ENCODE results near the gene SCN3B. TPM values are rescaled to one million over a fixed set of nuclear protein-coding genes. Genes with fewer than 3 reads are reported as not detected.

SCN3B gene
- total RNA-seq = 0.56 TPM
- long read RNA-seq = 0 reads

GRCh38 chr11:123654566-123655081 is at the start of gene SCN3B:
Gene SCN3B, minus strand, starts transcription at chr11:123654624. Its CDS starts 823 bp downstream, at chr11:123653801.
- ATAC-seq (ENCODE audit: poor library complexity) (peak; percentile 98), DNase-seq (peak; percentile 75)
- intact Hi-C loops (cut with DNase I) = no loop called here

- intact Hi-C loops (cut with DNase I) = loop anchor here (10.0 kb wide), 1 partner anchor 188 kb away; no protein-coding TSS in a partner anchor
- ATAC-seq (ENCODE audit: poor library complexity) (no peak), DNase-seq (no peak)
Observed at GRCh38 chr11:123702696-123703095, 48.3 kb upstream of the SCN3B start.

- ATAC-seq (ENCODE audit: poor library complexity) (no peak), DNase-seq (no peak)
- intact Hi-C loops (cut with DNase I) = loop anchor here (10.0 kb wide), 1 partner anchor 187 kb away; no protein-coding TSS in a partner anchor
Observed at GRCh38 chr11:123702139-123702538, 47.7 kb upstream of the SCN3B start.

- intact Hi-C loops (cut with DNase I) = loop anchor here (10.0 kb wide), 1 partner anchor 186 kb away; no protein-coding TSS in a partner anchor
Observed at GRCh38 chr11:123700772-123701171, 46.3 kb upstream of the SCN3B start.

GRCh38 chr11:123698546-123699127 is 44.2 kb upstream of the SCN3B start:
- DNase-seq = no peak
- intact Hi-C loops (cut with DNase I) = no loop called here
- ATAC-seq (ENCODE audit: poor library complexity) = no peak

More at GRCh38 chr11:123700772-123701171, 46.3 kb upstream of the SCN3B start:
- no peak for DNase-seq
- ATAC-seq (ENCODE audit: poor library complexity) = no peak

- ATAC-seq (ENCODE audit: poor library complexity) = no peak
- no peak for DNase-seq
- intact Hi-C loops (cut with DNase I) = no loop called here
Observed at GRCh38 chr11:123696183-123696582, 41.8 kb upstream of the SCN3B start.

- ATAC-seq (ENCODE audit: poor library complexity) = no peak
- no peak for DNase-seq
- intact Hi-C loops (cut with DNase I) = no loop called here
Observed at GRCh38 chr11:123695231-123695630, 40.8 kb upstream of the SCN3B start.

- ATAC-seq (ENCODE audit: poor library complexity) (no peak), DNase-seq (no peak)
- intact Hi-C loops (cut with DNase I) = no loop called here
Observed at GRCh38 chr11:123694551-123694950, 40.1 kb upstream of the SCN3B start.

GRCh38 chr11:123692961-123693360 is 38.5 kb upstream of the SCN3B start:
- ATAC-seq (ENCODE audit: poor library complexity) (no peak), DNase-seq (no peak)
- intact Hi-C loops (cut with DNase I) = no loop called here

- no peak for ATAC-seq (ENCODE audit: poor library complexity)
- intact Hi-C loops (cut with DNase I) = no loop called here
Observed at GRCh38 chr11:123690485-123690884, 36.1 kb upstream of the SCN3B start.

GRCh38 chr11:123684601-123685000 is 30.2 kb upstream of the SCN3B start:
- DNase-seq = no peak
- intact Hi-C loops (cut with DNase I) = no loop called here
- no peak for ATAC-seq (ENCODE audit: poor library complexity)

More at GRCh38 chr11:123690485-123690884, 36.1 kb upstream of the SCN3B start:
- DNase-seq = no peak

- ATAC-seq (ENCODE audit: poor library complexity) = no peak
Observed at GRCh38 chr11:123683428-123684170, 29.2 kb upstream of the SCN3B start.

GRCh38 chr11:123682696-123683410 is 28.4 kb upstream of the SCN3B start:
- ATAC-seq (ENCODE audit: poor library complexity) (no peak), DNase-seq (no peak)
- intact Hi-C loops (cut with DNase I) = no loop called here

More at GRCh38 chr11:123683428-123684170, 29.2 kb upstream of the SCN3B start:
- no peak for DNase-seq
- intact Hi-C loops (cut with DNase I) = no loop called here

GRCh38 chr11:123681030-123681429 is 26.6 kb upstream of the SCN3B start:
- ATAC-seq (ENCODE audit: poor library complexity) = no peak
- no peak for DNase-seq

GRCh38 chr11:123678246-123678645 is 23.8 kb upstream of the SCN3B start:
- DNase-seq = no peak
- no peak for ATAC-seq (ENCODE audit: poor library complexity)
- intact Hi-C loops (cut with DNase I) = no loop called here

More at GRCh38 chr11:123681030-123681429, 26.6 kb upstream of the SCN3B start:
- intact Hi-C loops (cut with DNase I) = no loop called here

- intact Hi-C loops (cut with DNase I) = no loop called here
- no peak for ATAC-seq (ENCODE audit: poor library complexity)
Observed at GRCh38 chr11:123677510-123677909, 23.1 kb upstream of the SCN3B start.

GRCh38 chr11:123674297-123674696 is 19.9 kb upstream of the SCN3B start:
- DNase-seq (no peak), ATAC-seq (ENCODE audit: poor library complexity) (no peak)
- intact Hi-C loops (cut with DNase I) = no loop called here

More at GRCh38 chr11:123677510-123677909, 23.1 kb upstream of the SCN3B start:
- no peak for DNase-seq

GRCh38 chr11:123672568-123672967 is 18.1 kb upstream of the SCN3B start:
- intact Hi-C loops (cut with DNase I) = no loop called here
- no peak for DNase-seq
- no peak for ATAC-seq (ENCODE audit: poor library complexity)

GRCh38 chr11:123671534-123671933 is 17.1 kb upstream of the SCN3B start:
- DNase-seq (no peak), ATAC-seq (ENCODE audit: poor library complexity) (no peak)
- intact Hi-C loops (cut with DNase I) = no loop called here

Measured in Right ventricle myocardium superior (tissue), 1 donor.